Epithelial cell of proximal tubule (primary cell): ENCODE data around the gene RAB11FIP4. TPM values are rescaled to one million over a fixed set of nuclear protein-coding genes. Genes with fewer than 3 reads are reported as not detected.

ENCODE experiments used
- DNase-seq: peaks from one replicate; pipeline ENCODE4 v3.0.0-alpha.2; 2011; ENCODE audit warnings: low read depth
- H3K4me3 ChIP-seq: 2 replicates; pipeline ENCODE4 v1.5.1; 2011; ENCODE audit warnings: low read depth, mild to moderate bottlenecking, low read length
- total RNA-seq: library from RNA; depleted of rRNA; stranded (reverse); fragments of >200 nt; gene quantifications from 2 replicates; pipeline ENCODE4 v1.2.3, GENCODE V29; 2015
- TF ChIP-seq, protein P1 (sequence below): conservative IDR thresholded peaks from 2 replicates; pipeline ENCODE4 v1.5.1; 2012; ENCODE audit warnings: low read depth, mild to moderate bottlenecking, low read length

The RAB11FIP4 gene
- total RNA-seq, 1 donor from 2014 or later = 15.1 TPM

DNA sequence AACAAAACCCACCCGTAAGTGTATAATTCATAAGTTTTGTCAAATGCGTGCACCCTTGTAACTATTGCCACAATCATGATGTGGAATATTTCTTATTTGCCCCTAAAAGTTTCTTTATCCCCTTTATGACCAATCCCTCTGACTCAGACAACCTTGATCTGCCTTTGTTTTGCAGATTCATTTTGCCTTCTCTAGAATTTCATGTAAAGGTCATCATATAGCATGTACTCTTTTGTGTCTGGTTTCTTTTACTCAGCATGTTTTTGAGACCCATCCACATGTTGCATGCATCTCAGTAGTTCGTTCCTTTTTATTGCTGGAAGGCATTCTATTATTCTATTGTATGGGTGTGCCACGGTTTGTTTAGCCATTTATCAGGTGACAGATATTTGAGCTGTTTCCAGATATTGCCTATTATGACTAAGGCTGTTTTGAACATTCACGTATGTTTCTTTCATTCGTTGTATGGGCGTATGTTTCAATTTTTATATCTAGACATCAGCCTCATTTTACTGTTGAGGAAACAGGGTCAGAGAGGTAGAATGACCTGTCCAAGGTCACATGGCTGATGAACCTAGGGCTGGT is 192.4 kb downstream of the RAB11FIP4 start:
- H3K4me3 ChIP-seq = no peak overlapping the region
- TF ChIP-seq, protein P1, sequence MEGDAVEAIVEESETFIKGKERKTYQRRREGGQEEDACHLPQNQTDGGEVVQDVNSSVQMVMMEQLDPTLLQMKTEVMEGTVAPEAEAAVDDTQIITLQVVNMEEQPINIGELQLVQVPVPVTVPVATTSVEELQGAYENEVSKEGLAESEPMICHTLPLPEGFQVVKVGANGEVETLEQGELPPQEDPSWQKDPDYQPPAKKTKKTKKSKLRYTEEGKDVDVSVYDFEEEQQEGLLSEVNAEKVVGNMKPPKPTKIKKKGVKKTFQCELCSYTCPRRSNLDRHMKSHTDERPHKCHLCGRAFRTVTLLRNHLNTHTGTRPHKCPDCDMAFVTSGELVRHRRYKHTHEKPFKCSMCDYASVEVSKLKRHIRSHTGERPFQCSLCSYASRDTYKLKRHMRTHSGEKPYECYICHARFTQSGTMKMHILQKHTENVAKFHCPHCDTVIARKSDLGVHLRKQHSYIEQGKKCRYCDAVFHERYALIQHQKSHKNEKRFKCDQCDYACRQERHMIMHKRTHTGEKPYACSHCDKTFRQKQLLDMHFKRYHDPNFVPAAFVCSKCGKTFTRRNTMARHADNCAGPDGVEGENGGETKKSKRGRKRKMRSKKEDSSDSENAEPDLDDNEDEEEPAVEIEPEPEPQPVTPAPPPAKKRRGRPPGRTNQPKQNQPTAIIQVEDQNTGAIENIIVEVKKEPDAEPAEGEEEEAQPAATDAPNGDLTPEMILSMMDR = no peak
- no peak for DNase-seq

DNA sequence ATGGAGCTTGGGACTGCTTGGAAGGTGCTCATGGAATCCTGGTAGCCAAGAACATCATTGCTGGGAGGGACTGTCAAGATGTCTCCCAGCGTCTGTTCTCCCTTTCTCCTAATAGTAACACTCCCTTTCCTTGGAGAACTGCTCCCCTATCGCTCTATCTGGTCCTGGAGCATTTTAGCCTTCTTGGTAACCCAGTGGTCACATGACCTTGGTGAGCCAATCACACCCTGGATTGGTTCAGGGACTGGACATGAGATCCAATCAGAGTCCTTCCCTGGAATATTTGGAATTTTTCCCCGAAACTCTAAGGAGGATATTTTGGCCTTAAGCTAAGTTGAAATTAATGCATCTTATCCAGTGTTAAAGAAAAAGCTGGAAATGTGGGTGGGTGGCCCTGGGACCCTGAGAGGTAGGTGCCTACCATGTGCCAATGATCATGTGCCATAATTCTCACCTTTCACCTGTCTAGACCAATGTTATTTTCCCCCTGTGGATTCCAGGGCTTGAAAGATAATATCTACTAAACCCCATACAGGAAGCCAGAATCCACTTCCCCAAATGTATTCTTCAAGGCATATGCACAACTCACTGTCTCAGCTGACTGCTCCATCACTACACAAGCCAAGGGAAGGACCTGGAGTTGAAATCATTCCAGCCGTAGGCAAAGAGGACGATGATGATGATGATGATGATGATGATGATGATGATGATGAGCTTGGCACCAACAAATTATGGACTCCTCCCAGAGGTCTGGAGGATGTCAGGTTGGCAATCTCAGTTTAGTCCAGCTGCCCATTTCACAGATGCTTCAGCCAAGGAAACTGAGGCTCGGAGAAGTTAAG is 193.2 kb downstream of the RAB11FIP4 start:
- no peak overlapping the region for H3K4me3 ChIP-seq
- DNase-seq = no peak
- TF ChIP-seq, protein P1 = no peak

DNA sequence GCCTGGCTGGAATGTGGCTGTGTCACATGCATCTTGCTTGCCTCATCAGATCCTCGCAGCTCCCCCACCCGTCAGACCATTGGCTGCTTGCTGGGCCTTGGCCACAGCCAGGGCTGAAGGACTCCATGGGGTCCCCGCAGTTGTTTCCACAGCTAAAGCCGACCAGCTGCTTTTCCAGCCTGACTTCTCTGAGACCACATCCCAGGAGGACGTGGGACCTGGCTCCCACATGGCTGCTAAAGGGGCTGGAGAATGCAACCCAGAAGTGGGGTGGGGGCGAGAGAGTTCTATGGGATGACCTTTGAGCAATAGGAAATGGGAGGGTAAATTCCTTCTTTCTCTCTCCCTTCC is 193.8 kb downstream of the RAB11FIP4 start:
- H3K4me3 ChIP-seq = no peak overlapping the region
- TF ChIP-seq, protein P1 = no peak
- DNase-seq = no peak

DNA sequence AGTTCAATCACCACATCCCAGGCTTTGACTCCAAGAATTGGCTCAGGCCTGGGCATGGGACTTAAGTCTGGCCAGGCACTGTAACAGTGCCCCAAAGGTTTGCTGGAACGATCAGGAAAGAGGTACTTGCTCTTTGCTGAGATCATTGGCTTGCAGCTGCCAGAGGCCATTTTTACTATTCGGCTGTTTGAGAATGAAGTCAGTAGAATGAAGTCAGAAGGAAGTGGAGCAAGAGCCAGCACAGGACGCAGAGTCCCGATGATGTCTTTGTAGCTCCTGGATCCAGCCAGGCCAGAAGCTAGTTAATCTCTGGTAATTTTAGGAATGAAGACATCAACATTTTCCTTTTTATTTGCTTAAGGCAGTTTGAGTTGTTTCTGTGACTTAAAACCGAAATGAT is 195.5 kb downstream of the RAB11FIP4 start:
- H3K4me3 ChIP-seq = no peak overlapping the region
- no peak for DNase-seq
- TF ChIP-seq, protein P1 = no peak

DNA sequence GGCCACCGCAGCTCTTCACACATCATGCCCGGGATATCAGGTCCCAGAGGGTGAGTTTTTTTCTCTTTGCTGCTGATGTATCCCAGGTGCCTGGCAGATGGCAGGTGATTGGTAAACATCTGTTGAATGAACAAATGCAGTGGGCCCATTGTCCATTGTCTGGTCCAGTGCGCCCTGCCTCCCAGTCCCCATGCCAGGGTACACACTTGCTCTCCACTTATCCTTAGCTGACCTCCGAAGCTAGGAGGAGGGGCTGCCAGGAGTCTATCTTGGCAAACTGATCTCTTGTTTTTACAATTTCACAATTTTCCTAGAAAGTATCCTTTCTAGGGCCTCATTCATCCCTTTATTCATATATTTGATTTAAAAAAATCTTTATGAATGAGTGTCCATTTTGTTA is 196.0 kb downstream of the RAB11FIP4 start:
- no peak for DNase-seq
- H3K4me3 ChIP-seq = no peak overlapping the region

More for the DNA sequence above, 196.0 kb downstream of the RAB11FIP4 start:
- TF ChIP-seq, protein P1 = no peak

Other genes starting within 250 kb of the RAB11FIP4 start
- not detected in 2 replicates for gene OMG, start 94.4 kb upstream of the RAB11FIP4 start, total RNA-seq
- gene EVI2B, start 77.6 kb upstream of the RAB11FIP4 start, total RNA-seq = not detected in 2 replicates
- gene EVI2A, start 70.1 kb upstream of the RAB11FIP4 start, total RNA-seq = 0.29 TPM in 1 of 2 replicates, not detected in the other